Thymus (tissue), 11 donors: Measurements from ENCODE around the gene MCHR1. TPM values are rescaled to one million over a fixed set of nuclear protein-coding genes. Genes with fewer than 3 reads are reported as not detected.
"Not testable (repeated sequence)": the region's sequence is repeated elsewhere in the genome, so short reads cannot be mapped to it uniquely, and the experiment has no call there.

Source experiments
- DNase-seq, 9 donors: peaks; one replicate each; pipeline ENCODE4 v3.0.0-alpha.2; 2013; ENCODE audit warnings: low spot score in 9 of 9, low read depth in 6 of 9, missing footprints in 1 of 9
- H3K27ac ChIP-seq, 2 donors: one replicate each; pipeline ENCODE4 v1.5.1; 2013; ENCODE audit warnings: control low read depth in 1 of 2, low read depth in 1 of 2, low read length in 1 of 2, mild to moderate bottlenecking in 1 of 2, moderate library complexity in 1 of 2
- H3K27me3 ChIP-seq, 2 donors: one replicate each; pipeline ENCODE4 v1.5.1; 2013; ENCODE audit warnings: low read length in 1 of 2; ENCODE audit not compliant: control insufficient read depth in 2 of 2, insufficient read depth in 1 of 2
- H3K36me3 ChIP-seq, 2 donors: one replicate each; pipeline ENCODE4 v1.5.1; 2013; ENCODE audit warnings: low read length in 1 of 2, mild to moderate bottlenecking in 1 of 2, moderate library complexity in 1 of 2; ENCODE audit not compliant: control insufficient read depth in 2 of 2, insufficient read depth in 2 of 2
- H3K4me1 ChIP-seq, 2 donors: one replicate each; pipeline ENCODE4 v1.5.1; 2013; ENCODE audit warnings: low read length in 2 of 2; ENCODE audit not compliant: control insufficient read depth in 2 of 2, insufficient read depth in 2 of 2
- H3K4me3 ChIP-seq, 2 donors: one replicate each; pipeline ENCODE4 v1.5.1; 2013; ENCODE audit warnings: low read length in 2 of 2, control low read depth in 1 of 2, mild to moderate bottlenecking in 1 of 2
- H3K9me3 ChIP-seq, 2 donors: one replicate each; pipeline ENCODE4 v1.5.1; 2013; ENCODE audit warnings: low read length in 1 of 2, mild to moderate bottlenecking in 1 of 2; ENCODE audit not compliant: control insufficient read depth in 2 of 2, insufficient read depth in 1 of 2
- WGBS: extraction: QIAGEN DNeasy Blood & Tissue Kit; methylation state at CpG from one replicate; pipeline ENCODE4 v1.1.7; 2013; 5-methylcytosine and 5-hydroxymethylcytosine counted together
- polyA plus RNA-seq: library from polyadenylated mRNA; stranded (reverse); fragments of 200-250 nt; gene quantifications from one replicate; pipeline ENCODE4 v1.2.3, GENCODE V29; 2013
- total RNA-seq: library from RNA; stranded (reverse); fragments of 120-200 nt; gene quantifications from one replicate; pipeline ENCODE4 v1.2.4, GENCODE V29; 2013
- donor health status: healthy.

Gene MCHR1
- total and polyA plus RNA-seq, 2 donors, result 0.24 to 0.39 TPM

GRCh38 chr22:40714499-40715337, 35.4 kb downstream of the MCHR1 start:
- H3K27ac ChIP-seq, result peak overlapping the region; percentile 64 to 89

GRCh38 chr22:40716116-40716515, 36.8 kb downstream of the MCHR1 start:
- 97% methylated on average over 9 of the region's 9 CpGs for WGBS
- H3K36me3 ChIP-seq, result no peaks in the 10 kb centered on the region

More at GRCh38 chr22:40714499-40715337, 35.4 kb downstream of the MCHR1 start:
- Histone ChIP-seq H3K27me3 (no peaks in the 10 kb centered on the region), H3K36me3 (no peaks in the 10 kb centered on the region), H3K4me3 (peak overlapping the region; percentile 5 to 24), H3K4me1 (peaks cover 23 to 82% of the 10 kb centered on the region in 2 donors), H3K9me3 (no peaks in the 10 kb centered on the region)
- DNase-seq, result peak in 3 of 9 donors; percentile 57 to 82 (median 63)
- 21% methylated on average over 13 of the region's 13 CpGs for WGBS

GRCh38 chr22:40717657-40718056, 38.4 kb downstream of the MCHR1 start:
- WGBS, result 95% methylated on average over 5 of the region's 5 CpGs
- not testable (repeated sequence) for H3K4me3 ChIP-seq, DNase-seq, H3K27me3 ChIP-seq, H3K27ac ChIP-seq, H3K36me3 ChIP-seq, H3K9me3 ChIP-seq
- peaks cover 27 to 76% of the 10 kb centered on the region in 2 donors for H3K4me1 ChIP-seq

More at GRCh38 chr22:40716116-40716515, 36.8 kb downstream of the MCHR1 start:
- Histone ChIP-seq H3K9me3 (no peaks in the 10 kb centered on the region), H3K4me1 (peaks cover 26 to 82% of the 10 kb centered on the region in 2 donors), H3K4me3 (no peak overlapping the region), H3K27me3 (no peaks in the 10 kb centered on the region), H3K27ac (no peak overlapping the region)
- no peak for DNase-seq

- H3K27ac ChIP-seq, result peak overlapping the region; percentile 39 to 69
- DNase-seq, result peak in 1 of 9 donors; percentile 46
- peaks cover 0 to 3% of the 10 kb centered on the region in 2 donors for H3K9me3 ChIP-seq
- no peaks in the 10 kb centered on the region for H3K27me3 ChIP-seq
- peaks cover 27 to 67% of the 10 kb centered on the region in 2 donors for H3K4me1 ChIP-seq
- no peak overlapping the region for H3K4me3 ChIP-seq
- H3K36me3 ChIP-seq, result no peaks in the 10 kb centered on the region
- WGBS, result 70% methylated on average over 9 of the region's 9 CpGs
Observed at GRCh38 chr22:40718250-40719204, 39.2 kb downstream of the MCHR1 start.

GRCh38 chr22:40719599-40719998, 40.3 kb downstream of the MCHR1 start:
- Histone ChIP-seq H3K9me3 (peaks cover 0 to 7% of the 10 kb centered on the region in 2 donors), H3K27me3 (no peaks in the 10 kb centered on the region), H3K4me1 (peaks cover 21 to 56% of the 10 kb centered on the region in 2 donors), H3K4me3 (no peak overlapping the region), H3K36me3 (no peaks in the 10 kb centered on the region), H3K27ac (no peak overlapping the region)
- WGBS, result 98% methylated on average over 6 of the region's 6 CpGs
- DNase-seq, result no peak

- DNase-seq, H3K27me3 ChIP-seq, H3K36me3 ChIP-seq, H3K27ac ChIP-seq, H3K4me3 ChIP-seq, H3K9me3 ChIP-seq: not testable (repeated sequence)
- peaks cover 18 to 53% of the 10 kb centered on the region in 2 donors for H3K4me1 ChIP-seq
- 97% methylated on average over 6 of the region's 6 CpGs for WGBS
Observed at GRCh38 chr22:40720156-40720537, 40.9 kb downstream of the MCHR1 start.

GRCh38 chr22:40720538-40721256, 41.4 kb downstream of the MCHR1 start:
- Histone ChIP-seq H3K36me3 (no peaks in the 10 kb centered on the region), H3K4me1 (peaks cover 18 to 52% of the 10 kb centered on the region in 2 donors), H3K27me3 (no peaks in the 10 kb centered on the region), H3K9me3 (peaks cover 0 to 7% of the 10 kb centered on the region in 2 donors), H3K4me3 (no peak overlapping the region), H3K27ac (peak overlapping the region in 1 of 2 donors; percentile 65)
- no peak for DNase-seq
- 91% methylated on average over 11 of the region's 11 CpGs for WGBS

- Histone ChIP-seq H3K27me3 (no peaks in the 10 kb centered on the region), H3K4me3 (no peak overlapping the region), H3K9me3 (peaks cover 0 to 7% of the 10 kb centered on the region in 2 donors), H3K36me3 (no peaks in the 10 kb centered on the region), H3K27ac (peak overlapping the region; percentile 36 to 65), H3K4me1 (peaks cover 18 to 55% of the 10 kb centered on the region in 2 donors)
- 18% methylated on average over 6 of the region's 6 CpGs for WGBS
- DNase-seq, result peak in 1 of 9 donors; percentile 30
Observed at GRCh38 chr22:40721266-40721665, 42.0 kb downstream of the MCHR1 start.
